ENCODE measurements around the gene SIRT4.
A peak's percentile ranks its signal among the peaks of the same experiment; 100 is the strongest.
"Not testable (repeated sequence)": the region's sequence is repeated elsewhere in the genome, so short reads cannot be mapped to it uniquely, and the experiment has no call there.

Gene SIRT4, protein sequence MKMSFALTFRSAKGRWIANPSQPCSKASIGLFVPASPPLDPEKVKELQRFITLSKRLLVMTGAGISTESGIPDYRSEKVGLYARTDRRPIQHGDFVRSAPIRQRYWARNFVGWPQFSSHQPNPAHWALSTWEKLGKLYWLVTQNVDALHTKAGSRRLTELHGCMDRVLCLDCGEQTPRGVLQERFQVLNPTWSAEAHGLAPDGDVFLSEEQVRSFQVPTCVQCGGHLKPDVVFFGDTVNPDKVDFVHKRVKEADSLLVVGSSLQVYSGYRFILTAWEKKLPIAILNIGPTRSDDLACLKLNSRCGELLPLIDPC

DNA sequence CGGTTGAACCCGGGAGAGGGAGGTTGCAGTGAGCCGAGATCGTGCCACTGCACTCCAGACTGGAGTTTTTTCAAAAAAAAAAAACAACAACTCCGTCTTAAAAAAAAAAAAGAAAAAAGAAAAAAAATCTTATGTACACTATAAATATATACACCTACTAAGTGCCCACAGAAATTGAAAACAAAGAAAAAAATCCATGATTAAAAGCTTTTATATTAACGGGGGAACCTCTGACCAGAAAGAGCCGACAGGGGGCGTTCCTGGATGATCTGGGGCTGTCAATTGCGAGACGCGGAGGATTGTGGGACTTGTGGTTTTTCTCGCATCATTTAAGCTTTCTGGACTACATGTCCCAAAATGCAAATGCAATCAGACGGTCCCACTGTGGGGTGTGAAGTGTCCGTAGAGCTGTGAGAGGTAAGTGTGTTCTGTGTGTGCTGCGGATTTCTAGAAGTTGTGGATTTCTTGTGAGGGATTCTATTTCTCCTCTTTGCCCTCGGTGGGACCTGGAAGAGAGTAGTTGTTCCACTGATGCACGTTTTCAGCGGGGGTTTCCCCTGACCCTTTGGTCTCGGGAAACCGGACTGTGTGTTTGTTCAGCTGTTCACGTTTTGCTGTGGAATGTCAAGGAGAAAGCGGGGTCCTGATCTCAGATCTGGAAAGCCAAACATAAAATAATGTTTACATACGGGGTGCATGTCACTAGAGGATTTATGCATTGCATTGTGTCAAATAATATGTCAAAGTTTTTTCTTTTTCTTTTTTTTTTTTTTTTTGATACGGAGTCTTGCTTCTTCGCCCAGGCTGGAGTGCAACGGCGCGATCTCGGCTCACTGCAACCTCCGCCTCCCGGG lies at the start of gene SIRT4:
Gene SIRT4 (plus strand): TSS at position 360 of the 854 bp plus-strand sequence. CDS start 1,241 bp downstream, outside the sequence.
- DNase-seq (ENCODE audit: low read depth in 2 of 2), result peak; percentile 78 to 84

DNA sequence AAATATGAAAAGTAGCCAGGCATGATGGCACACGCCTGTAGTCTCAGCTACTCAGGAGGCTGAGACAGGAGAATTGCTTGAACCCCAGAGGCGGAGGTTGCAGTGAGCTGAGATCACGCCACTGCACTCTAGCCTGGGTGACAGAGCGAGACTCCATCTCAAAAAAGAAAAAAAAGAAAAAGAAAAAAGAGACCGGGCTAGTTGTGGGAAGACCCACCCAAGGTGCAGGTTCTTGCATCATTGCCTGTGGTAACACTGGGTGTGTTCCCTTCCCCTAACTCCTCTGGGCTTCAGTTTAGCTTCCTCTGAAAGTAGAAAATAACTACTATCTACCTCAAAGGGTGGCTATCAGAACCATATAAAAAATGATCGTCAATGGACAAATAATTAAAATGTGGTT lies 48.8 kb upstream of the SIRT4 start:
- not testable (repeated sequence) for DNase-seq (ENCODE audit: low read depth in 2 of 2)

DNA sequence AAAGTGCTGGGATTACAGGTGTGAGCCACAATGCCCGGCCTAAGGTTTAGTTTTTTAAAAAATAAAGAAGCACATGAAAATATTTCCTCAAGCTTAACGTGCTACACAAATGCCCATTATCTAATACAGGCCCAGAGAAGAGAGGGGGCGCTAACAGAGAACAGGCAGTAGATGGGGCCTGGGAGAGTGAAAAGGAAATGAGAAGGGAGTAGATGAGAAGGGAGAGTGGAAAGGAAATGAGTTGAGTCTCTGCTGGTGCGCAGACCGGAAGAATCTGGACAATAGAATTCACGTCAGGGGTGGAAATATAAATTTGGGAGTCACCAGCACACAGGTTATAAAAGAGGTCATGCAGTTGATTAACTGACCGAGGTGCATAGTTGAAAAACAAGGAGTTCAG lies 47.3 kb upstream of the SIRT4 start:
- no peak for DNase-seq (ENCODE audit: low read depth in 2 of 2)

DNA sequence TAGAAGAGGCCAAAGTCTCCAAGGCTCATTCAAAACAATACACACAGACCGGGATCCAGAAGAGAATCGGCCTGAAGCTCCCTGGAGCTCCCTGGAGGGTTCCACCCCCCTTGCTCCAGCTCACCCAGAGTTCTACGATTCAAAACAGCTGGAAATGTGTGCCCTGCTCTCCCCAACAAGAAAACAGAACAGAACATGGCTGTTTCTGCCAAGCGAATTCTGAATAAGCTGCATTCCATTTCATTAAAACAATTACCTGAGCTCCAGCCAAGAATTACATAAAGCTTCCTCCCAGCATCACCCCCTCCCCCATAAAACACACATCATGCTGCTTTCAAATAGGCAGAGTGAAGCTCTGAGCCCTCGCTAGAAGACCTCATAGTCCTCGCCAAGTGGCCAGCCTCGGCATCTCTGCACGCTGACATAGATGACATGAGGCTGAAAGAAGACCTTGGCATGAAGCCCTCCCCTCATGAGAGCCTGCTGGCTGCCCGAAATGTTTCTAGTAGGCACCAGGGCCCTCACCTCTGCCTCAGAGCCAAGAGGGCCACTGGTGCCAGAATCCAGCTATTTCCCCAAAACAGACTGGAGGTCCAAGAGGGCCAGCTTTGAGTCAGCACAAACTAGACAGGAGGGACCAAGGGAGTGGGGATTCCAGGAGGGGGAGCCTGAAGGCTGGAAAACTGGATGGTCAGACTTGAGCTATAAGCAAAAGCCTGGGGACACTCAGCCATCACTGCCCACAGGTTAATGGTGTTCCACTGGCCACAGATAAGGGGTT lies 44.9 kb upstream of the SIRT4 start:
- DNase-seq (ENCODE audit: low read depth in 2 of 2), result no peak

DNA sequence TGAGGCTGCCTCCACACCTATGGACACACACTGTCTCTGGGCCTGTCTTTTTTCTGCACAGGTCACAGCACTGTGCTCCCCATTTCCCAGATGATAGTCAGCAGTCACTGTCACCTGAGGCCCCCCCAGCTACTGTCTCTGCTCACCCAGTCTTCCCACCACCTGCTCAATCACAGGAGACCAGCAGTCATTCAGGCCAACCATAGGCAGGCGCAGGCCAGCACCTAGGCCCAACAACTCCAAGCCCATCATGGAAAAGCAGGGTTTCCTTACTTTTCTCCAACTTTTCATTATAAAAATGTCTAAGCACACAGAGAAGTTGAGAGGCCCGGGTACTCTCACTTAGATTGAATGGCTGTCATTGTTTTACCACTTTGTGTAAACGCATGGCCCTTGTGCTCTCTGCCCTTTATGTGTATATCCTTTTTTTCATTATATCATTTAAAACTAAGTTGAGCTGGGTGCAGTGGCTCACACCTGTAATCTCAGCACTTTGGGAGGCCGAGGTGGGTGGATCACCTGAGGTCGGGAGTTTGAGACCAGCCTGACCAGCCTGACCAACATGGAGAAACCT lies 43.7 kb upstream of the SIRT4 start:
- no peak for DNase-seq (ENCODE audit: low read depth in 2 of 2)

DNA sequence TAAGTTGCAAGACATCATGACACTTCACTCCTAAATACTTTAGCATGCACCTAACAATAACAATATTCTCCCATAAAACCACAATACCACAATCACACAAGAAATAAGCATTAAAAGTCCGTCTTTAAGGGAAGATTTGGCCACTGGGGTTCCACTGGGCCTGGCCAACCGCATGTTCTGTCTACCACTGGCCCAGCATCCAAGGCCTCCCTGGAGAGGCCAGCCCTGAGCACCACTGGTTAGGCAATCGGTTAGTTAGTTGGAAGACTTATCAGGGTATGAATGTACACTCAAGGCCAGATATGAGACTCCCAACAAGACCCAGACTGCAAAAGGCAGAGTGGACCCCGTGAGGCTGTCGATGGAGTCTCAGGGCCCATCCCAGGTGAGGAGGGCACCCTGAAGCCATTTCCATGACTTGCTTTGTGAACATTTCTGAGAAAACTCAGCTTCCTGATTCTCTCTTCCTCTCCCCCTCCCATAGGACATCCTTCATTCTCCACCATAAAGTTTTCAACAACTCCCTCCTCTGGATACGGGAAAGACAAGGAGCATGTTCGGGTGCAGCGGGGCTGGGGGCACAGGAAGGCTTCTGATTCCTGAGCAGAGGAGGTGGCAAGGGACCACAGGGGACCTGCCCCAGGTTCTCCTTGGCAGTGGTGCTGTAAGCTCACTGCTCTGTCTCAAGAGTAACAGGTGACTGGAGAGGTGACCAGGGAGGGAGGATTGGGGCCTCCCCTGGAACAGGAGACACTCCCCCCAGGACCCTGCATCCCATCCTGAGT lies 42.5 kb upstream of the SIRT4 start:
- no peak for DNase-seq (ENCODE audit: low read depth in 2 of 2)

DNA sequence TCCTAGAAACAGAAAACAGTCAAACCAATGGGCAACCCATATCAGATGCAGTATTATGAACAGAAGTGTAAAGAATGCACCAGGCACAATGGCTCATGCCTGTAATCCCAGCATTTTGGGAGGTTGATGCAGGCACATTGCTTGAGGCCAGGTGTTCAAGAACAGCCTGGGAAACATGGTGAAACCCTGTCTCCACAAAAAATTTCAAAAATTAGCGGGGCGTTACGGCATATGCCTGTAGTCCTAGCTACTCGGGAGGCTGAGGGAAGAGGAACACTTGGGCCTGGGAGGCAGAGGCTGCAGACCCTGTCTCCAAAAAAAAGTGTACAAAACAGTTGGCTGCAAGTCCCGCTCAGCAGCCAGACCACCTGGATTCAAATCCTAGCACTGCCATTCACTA lies 41.5 kb upstream of the SIRT4 start:
- DNase-seq (ENCODE audit: low read depth in 2 of 2), result no peak

DNA sequence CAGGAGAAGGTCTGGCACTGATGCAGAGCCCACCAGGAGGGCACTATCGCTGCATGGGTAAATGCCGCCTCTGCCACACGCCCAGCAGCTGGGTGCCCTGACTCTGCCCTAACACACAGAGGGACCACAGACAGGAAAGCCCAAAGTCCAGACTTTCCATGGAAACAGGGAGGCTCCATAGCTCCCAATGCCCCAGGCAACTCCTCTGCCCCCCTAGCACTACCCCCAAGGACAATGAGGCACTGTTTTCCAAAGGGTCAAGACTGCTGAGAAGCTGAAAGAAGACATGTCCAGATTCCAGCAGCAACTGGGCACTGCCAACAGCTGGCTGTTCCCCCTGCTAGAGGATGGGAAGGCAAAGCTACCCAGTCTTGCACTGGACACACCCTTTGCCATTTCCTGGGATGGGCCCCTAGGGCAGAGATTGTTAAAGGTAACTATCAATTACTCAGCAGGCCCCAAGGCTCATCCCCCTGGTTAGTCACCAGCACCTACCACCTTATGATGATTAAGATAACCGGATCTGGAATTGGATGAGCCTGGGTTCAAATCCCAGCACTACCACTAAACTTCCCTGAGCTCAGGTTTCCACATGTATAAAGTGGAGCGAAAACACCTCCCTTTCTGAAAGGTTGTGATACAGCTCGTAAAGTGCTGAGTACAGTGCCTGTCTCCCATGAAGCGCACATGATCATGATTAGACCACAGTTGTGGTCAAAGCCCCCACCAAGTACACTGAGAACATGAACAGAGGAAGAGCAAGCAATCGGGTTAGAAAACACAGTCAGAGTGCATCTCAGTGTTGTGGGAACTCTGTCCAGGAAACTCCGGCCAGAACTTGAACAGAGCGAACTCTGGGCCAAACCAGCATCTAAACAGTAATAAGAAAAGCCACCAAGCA lies 39.9 kb upstream of the SIRT4 start:
- DNase-seq (ENCODE audit: low read depth in 2 of 2), result no peak

DNA sequence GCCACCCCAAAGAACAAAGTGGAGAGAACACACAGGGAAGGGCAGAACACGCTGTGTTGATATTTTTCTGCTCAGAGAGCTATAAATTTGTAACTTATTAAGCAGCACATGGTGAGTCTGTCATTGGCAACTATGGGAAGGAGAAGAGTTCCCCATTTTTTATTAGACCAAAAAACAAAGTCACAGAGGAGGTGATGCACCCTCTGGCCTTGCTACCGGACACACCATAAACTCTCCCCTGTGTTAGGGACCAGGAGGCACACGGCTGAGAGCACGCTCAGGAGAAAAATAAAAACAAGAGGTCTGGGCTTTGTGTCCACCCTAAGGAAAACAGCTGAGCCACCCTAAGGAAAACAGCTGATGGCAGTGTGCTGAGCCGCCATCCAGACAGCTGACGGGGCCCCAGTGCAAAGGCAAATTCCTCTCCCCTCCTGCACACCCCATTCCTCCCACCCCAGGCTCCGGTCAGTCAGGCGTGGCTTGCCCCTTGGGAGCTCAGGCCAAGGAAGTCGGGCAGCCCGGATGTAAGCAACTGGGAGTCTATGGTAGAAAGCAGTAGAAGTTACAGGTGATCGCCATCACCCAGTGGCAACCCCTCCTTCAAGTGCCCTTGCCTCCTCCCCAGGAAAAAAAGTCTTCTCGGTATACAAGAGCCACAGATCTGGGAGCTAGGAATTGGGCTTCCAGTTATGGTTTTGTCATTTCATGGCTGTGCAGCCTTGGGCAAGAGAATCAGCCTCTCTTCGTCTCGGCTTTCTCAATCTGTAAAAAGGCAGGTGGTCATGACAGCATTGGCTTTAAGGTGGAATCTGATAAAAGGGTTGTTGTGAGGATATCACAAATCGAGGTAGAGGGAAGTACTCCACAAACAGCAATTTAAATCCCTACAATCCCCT lies 39.0 kb upstream of the SIRT4 start:
- DNase-seq (ENCODE audit: low read depth in 2 of 2), result no peak

DNA sequence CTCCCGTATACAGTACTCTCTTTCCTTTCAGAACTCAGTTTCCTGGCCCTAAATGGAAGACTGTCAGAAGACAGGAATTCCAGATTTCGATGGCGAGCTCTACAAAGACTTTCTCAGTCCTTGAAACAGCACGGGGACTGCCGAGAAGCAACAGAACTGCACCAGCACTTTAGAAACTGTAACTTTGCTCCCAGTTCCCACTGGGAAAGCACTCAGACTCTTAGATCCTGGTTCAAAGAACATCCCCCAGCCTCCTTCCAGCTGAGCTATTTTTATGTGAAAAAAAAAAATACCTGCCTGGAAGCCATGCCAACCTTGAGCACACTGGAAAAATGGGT lies 38.4 kb upstream of the SIRT4 start:
- DNase-seq (ENCODE audit: low read depth in 2 of 2), result no peak

DNA sequence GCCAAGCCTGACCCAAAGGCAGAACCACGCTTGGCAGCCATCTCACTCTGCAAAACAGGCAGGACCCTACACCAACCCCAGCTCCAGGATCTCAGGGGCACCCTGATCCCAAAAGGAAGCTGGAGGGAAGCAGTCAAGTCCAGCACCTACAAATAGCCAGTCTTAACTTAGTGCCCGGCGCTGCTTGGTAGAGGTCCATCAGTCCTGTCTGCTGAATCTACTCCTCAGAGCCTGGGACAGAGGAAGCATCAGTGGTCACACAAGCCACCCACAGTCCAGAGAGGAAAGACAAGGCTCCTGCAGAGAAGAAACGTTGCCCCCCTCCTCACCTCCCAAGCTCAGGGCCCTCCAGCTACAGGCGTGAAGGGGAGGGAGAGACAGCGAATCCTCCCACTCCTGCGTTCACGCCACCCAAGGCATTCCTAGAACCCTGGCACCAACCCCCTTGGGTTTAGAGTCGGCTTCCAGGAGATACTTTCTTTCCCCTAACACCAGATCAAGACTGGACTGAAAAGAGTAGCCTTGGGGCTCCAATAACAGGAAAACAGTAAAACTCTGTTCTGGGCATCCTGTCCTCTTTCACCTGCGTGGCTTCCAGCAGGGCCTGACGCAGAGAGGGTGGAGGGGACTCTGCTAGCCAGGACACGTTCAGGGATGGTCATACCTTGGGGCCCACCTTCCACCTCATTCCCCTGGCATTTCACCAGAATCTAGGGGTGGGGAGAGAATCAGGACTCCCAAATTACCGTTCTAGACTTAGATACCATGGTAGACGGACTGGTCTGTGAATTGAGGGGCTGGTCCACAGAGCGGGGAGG lies 37.8 kb upstream of the SIRT4 start:
- DNase-seq (ENCODE audit: low read depth in 2 of 2), result no peak

DNA sequence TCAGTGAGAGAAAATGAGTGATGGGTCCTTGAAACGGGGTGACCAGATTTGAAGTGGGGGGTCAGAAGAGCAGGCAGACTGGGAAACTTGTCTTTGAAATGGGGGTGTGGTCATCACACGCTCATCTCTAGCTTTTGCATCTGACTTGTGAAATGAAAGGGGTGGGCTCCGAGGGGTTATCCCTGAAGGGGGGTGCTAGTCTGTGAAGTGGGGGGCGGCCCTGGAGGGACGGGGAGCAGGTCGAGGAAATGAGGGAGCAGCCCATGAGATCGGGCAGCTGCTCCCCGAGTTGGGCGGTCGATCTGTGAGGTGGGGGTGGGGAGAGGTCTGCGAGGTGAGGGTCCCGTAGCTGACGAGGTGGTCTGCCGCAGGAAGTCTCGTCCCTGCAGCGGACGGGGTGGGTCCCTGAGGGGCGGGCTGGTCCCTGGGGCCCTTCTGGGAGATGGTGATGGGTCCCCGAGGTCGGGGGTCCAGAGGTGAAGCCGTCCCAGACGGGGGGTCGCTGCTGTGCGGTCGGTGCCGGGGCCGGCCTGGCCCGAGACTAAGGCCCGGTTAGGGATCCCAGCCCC lies 37.1 kb upstream of the SIRT4 start:
- no peak for DNase-seq (ENCODE audit: low read depth in 2 of 2)

DNA sequence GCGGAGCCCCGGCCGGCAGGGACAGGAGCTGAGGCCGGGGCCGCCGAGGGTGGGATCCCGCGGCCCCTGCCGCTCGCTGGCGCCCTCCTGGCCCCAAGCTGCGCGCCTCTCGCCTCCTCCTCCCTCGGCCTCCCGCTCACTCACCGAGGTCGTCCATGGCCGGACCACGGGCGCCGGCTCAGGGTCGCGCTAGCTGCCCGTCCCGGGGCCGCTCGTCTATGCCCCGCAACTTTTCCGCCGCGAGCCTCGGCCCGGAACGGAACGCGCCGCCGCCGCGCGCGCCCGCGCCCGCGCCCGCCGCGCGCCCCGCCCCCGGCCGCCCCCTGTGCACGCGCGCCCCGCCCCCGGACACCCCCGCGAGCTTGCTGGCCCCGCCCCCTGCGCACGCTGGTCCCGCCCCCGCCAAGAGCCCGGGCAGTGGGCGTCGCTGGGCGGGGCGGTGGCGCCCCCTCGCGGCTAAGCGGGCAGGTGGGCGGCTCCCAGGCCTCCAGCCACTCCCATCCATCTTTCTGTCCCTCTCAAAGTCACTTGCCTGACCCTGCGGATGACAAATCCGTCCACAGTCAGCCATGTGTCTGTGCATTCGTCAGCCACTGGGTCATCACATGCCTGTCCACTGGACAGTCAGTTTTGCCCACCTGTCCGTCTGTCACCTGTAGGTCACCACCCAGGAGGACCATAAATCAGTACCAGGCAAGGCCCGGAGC lies 36.5 kb upstream of the SIRT4 start, which contains the start of gene PXN:
Gene PXN (minus strand): TSS at position 258 of the 707 bp plus-strand sequence. CDS start 101 bp downstream, at position 157.
- DNase-seq (ENCODE audit: low read depth in 2 of 2), result peak; percentile 70 to 88

DNA sequence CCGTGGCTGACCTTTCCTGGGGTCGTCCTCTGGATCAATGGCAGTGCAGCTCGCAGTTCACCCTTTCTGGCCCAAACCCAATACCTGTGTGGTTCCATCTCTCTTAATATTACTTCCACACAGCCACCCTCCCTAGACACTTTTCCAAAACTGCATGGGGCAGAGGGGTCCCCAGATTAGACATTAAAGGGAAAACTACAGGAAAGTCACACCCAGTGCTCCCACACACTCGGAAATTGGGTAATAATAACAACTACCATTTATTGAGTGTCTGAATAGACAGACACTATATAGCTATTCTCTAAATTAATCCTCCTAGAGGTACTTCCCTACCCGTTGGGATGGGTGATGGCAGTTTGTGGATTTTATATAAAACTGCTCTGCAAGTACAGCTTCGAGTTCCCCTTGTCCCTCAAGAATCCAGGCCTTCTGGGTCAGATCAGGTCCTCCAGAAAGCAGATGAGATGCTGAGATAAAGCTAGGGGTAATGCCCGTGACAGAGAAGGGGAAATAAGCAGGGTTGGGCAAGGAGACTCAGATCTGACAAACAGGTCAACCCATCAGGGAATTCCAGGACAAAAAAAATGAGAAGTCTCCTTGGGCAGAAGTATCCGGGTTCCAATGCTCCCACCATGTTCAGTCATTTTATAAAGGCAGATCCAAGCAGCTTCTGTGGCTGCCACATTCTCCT lies 35.8 kb upstream of the SIRT4 start:
- DNase-seq (ENCODE audit: low read depth in 2 of 2), result no peak

DNA sequence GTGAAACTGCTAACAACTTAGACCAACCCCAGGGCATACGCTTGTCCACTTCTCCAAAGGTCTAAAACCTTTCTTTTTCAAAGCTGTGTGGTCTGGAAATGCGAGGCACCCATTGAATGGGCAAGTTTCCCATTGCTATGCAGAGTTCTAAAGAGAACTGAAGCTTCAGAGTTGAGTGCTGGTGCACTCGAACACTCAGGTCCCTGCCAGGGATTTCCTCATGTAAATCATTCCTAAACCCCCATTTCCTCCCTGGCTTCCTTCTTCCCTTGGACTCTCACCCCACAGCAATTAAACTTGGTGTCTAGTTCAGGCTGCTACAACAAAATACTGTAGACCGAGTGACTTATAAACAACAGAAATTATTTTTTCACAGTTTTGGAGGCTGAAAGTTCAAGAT lies 34.4 kb upstream of the SIRT4 start:
- no peak for DNase-seq (ENCODE audit: low read depth in 2 of 2)

DNA sequence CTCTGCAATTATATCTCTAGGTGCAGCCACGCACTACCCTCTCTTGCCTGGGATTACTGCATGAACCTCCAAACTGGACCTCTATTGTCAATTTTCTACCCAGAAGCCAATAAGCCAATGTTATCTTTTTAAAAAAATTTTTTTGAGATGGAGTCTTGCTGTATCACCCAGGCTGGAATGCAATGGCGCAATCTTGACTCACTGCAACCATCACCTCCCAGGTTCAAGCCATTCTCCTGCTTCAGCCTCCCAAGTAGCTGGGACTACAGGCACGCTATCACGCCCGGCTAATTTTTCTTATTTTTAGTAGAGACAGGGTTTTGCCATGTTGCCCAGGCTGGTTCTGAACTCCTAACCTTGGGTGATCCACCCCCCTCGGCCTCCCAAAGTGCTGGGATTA lies 25.4 kb upstream of the SIRT4 start:
- DNase-seq (ENCODE audit: low read depth in 2 of 2), result no peak
